ENCODE measurements around the gene DBR1.
A peak's percentile ranks its signal among the peaks of the same experiment; 100 is the strongest.

Gene DBR1, protein sequence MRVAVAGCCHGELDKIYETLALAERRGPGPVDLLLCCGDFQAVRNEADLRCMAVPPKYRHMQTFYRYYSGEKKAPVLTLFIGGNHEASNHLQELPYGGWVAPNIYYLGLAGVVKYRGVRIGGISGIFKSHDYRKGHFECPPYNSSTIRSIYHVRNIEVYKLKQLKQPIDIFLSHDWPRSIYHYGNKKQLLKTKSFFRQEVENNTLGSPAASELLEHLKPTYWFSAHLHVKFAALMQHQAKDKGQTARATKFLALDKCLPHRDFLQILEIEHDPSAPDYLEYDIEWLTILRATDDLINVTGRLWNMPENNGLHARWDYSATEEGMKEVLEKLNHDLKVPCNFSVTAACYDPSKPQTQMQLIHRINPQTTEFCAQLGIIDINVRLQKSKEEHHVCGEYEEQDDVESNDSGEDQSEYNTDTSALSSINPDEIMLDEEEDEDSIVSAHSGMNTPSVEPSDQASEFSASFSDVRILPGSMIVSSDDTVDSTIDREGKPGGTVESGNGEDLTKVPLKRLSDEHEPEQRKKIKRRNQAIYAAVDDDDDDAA

DNA sequence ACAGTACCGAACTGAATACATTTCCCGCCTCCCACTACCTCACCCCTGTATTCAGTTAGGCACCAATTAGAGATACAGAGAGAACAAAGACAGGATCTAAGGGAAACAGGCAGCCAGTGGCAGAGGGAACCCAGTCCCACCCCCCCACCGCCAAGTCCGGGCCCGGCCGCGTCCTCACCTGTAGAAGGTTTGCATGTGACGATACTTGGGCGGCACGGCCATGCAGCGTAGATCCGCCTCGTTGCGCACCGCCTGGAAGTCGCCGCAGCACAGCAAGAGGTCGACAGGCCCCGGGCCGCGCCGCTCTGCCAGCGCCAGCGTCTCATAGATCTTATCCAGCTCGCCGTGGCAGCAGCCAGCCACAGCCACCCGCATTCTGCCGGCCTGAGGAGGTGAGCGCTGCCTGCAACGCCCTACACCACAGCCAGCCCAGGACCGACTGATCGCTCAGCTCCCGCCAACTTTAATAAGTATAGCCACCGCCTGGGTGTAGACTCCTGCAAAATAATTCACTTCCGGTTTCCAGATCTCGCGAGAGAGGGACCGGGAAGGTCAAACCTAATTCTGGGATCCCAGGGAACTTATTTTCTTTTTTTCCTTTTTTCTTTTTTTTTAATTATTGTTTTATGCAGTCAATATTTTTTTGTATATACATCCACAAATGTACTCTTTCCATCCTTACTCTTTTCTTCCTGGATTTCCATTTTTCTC, at the start of gene DBR1:
DBR1 (minus strand) TSS at position 501 of the 711 bp plus-strand sequence; CDS start at position 375, 126 bp downstream.
- peak; percentile 78 for DNase-seq

DNA sequence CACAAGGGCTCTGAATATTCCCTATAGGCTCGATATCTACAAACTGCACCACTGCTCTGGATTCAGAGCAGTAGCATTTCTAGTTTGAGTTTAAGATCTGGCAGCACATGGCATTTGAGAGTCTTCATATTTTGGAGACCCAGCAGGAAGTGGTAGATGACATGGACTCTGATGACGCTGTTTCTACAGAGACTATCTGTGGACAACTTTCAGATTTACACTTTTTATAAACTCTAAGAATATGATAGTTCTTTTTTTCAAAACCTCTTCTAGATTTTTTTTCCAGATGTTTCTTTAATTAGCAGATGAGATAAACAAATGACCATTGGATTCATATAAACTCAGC, 48.2 kb upstream of the DBR1 start:
- no peak for DNase-seq

DNA sequence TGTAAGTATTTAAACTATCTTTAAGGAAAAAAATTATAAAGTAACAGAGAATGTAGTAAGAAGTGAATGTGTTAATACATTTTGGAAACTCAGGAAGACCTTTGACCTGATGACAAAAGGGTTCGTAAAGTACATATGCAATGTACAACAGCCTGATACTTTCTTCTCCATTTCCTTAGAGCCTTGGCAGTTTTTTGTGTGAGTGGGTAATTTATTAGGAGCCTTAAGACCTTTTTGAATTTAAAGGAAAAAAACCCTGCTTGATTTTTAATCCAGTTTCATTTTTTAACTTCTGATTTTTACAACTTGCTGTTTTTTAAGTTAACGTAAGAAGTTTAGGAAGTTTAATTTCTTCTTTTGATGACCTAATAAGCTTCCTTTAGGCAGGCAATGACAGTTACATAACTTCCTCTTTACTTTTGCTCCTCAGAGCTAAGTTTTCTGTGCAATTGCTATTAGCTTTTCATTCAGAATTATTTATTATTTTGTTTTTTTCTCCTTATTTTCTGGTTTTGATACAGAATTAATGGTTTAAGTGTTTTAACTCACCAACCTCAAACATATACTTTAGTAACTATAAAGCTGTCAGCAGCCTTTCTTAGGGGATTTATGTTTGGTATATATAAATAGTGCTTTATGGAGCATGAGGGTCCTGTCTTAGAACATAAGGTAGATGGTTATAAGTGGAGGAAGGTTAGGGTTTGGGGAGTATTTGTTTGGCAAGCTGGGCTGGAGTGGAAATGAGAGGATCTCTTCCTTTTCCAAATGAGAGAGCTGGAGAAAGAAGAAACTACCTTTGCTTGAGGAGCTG, 47.6 kb upstream of the DBR1 start:
- peak; percentile 24 for DNase-seq

DNA sequence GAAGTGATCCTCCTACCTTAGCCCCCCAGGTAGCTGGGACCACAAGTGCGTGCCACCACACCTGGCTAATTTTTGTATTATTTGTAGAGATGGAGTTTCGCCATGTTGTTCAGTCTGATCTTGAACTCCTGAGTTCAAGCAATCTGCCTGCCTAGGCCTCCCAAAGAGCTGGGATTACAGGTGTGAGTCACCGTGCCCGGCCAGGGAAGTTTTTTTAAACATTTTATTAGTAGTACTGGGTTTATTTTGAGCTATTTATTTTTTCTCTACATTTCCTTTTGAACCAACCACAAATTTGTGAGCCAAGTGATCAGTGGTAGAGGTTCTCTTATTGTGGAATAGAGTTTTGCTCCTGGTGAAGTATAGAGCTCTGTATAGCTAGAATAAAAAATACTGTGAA, 46.1 kb upstream of the DBR1 start:
- DNase-seq = peak; percentile 35

DNA sequence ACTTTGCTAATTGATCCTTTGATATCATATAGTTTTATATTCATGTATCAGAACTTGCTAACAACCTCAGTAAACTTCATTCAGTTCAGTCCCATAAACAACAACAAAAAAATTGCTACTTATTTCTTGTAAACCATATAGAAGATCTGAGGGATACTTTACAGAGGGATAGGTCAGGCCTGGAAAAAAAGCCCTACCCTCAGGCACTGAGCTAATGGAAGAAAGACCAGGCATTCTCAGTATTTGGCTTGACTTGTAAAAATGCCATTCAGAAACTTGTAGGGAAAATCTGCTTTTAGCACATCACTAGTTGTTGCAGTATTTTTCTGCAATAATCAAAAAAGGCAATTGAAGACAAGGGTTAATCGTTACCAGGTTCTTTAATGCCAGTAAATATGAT, 45.5 kb upstream of the DBR1 start:
- DNase-seq = no peak

DNA sequence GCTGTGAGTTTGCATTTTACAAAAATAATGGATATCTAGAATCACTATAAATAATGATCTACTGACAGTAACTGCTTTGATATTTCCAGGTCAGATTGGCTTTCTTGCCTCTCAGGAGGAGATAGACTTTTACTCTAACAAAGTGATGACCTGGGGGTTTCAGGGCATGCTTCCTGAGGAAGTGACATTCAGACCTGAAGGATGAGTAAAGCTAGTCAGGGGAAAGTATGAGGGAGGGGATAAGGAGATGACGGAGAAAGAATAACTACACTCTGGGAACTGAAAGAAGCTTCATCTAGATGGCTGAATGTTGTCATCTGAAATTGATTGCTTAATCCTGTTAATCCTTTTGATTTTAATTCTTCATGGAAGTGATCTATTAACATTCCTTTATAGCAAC, 44.5 kb upstream of the DBR1 start:
- no peak for DNase-seq

DNA sequence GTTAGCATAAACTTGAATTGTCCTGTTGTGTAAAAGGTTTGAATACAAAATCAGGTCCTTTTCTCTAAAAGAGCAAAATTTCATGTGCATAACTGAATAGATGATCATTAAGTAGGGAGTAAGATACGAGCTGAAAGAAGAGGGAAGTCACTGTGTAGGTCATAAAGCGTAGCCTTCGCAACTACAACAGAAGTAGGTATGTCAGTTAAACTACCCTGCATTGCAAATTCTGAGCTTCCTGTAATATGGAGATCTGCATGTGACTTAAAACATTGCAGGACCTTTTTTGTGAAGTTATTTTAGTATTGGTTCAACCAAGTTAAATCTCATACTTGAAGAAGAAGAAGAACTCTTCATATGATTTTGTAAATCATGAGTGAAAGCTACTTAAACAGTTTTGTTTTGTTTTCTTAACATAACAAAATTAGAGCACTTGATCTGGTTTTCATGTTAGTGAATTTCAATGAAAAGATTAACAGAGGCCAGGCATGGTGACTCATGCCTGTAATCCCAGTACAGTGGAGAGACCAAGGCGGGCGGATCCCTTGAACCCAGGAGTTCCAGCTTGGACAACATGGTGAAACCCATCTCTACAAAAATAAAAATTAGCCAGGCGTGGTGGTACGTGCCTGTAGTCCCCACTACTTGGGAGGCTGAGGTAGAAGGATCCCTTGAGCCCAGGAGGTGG, 38.8 kb upstream of the DBR1 start:
- peak; percentile 18 for DNase-seq

DNA sequence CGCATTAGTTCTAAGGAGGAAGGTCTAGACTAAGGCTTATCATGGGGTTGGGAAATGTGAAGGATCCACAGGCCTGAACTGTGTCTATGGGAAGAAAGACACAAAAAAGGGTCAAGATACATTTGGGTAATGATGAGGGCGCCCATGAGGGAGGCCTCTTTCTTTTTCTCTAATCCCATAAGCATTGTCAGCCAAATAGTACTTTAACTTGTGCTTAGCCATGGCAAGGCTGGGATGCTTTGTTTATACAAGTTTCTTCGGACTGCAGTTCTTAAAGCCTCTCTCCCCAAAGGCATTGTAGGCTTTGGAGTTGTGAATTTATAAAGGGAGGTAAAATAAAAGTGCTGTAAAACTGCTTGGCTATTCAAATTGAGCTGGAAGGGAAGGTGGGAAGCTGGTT, 35.8 kb upstream of the DBR1 start:
- DNase-seq = no peak

DNA sequence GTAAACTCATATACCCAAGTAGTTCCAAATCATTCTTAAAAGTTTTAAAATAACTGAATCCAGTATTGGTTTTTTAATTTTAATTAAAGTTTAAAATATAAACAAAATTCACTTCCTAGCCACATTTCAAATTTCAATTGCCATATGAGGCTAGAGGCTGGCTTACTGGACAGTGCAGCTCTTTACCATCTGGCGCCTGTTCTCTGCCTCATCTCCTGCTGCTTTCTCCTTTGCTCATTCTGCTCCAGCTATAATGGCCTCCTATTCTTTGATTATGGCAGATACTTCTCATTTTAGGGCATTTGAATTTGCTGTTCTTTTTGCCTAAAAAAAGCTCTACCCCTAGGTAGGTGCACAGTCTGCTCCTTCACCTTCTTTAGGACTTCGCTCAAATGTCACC, 31.5 kb upstream of the DBR1 start:
- DNase-seq = no peak

DNA sequence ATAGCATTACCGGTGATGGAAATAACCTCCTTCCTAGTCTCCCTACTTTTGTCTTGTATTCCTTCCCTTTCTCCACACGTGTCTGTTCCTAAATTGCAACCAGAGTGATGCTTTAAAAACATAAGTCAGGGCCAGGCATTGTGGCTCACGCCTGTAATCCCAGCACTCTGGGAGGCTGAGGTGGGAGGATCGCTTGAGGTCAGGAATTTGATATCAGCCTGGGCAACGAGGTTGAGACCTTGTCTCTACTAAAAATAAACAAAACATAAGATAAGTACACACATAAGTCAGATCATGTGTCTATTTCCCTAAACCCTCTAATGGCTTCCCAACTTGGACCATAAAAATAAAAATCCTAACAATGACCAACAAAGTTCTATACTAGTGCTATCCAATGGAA, 30.8 kb upstream of the DBR1 start:
- DNase-seq = no peak

DNA sequence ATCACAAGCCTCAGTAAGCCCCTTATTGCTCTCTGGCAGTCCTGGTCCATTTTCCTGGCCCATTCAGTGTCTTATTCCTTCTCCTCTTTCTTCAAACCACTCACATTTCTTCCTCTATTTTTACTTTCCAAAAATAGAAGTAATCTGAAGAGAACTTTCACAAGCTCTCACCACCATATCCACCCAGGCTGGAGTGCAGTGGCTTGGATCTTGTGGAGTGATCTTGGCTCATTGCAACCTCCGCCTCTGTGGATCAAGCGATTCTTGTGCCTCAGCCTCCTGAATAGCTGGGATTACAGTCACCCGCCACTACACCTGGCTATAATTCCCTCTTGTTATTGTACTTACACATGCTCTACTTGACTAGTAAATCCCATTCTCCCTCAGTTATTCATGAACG, 29.2 kb upstream of the DBR1 start:
- no peak for DNase-seq

DNA sequence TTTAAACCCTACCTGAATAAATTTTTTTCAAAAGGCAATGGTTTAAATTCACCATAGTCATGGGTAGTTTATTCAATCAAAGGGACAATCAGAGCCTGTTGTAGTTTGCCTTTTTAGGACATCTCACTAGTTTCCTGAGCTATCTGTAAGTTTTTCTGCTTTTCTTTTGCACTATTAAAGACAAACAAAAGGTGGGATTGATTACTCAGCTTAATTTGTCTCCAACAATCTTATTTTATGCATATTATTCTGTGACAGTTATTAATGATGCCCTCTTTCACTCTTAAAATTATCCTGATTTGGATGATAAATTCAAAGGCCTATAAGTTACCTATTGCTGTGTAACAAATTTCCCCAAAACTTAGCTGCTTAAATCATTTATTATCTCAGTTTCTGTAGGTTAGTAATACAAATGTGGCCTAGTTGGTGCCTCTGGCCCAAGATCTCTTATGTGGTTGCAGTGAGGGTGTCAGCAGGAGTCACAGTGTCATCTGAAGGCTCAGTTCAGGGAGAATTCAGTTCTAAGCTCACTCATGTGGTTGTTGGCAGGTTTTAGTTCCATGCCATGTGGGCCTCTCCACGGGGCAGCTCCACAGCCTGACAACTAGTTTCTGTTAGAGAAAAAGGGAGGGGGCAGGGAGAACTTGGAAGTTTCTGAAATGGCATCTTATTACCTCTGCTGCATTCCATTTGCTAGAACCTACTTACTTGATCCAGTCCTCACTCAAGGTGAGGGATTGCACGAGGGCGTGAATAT, 28.4 kb upstream of the DBR1 start:
- no peak for DNase-seq

DNA sequence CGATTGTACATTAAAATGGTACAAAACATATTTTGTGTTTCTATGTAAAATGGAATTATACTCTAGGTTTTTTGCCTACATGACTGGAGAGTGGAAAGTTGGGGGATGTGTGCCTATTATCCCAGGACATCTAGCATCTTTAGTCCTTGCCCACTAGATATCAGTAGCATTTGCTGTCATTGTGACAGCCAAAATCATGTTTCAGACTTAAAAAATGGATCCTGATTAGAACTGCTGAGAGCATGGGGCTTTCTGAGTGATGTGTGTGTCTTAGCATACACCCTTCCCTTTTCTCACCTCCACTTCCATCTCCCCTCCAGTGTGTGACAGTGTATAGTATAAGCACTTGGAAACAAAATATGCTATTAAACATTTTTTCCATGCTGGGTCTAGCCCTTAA, 25.7 kb upstream of the DBR1 start:
- DNase-seq = no peak

DNA sequence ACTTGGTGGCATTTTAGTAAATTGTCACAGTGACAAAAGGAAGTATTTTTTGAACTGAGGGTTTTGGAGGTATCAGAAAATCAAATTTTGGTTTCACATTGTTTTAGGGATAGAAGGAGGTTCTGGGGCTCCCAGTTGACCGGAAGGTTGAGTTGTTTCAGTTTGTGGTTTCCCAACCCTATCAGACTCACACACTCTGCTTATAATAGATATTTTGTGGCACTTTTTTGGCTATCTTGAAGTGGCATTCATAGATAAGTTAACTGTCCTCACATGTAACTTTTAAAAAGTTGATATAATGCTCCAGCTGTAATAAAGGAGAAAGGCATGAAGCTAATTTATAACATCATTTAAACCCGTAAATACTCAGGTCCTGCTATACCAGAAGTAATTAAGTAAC, 25.1 kb upstream of the DBR1 start:
- no peak for DNase-seq

DNA sequence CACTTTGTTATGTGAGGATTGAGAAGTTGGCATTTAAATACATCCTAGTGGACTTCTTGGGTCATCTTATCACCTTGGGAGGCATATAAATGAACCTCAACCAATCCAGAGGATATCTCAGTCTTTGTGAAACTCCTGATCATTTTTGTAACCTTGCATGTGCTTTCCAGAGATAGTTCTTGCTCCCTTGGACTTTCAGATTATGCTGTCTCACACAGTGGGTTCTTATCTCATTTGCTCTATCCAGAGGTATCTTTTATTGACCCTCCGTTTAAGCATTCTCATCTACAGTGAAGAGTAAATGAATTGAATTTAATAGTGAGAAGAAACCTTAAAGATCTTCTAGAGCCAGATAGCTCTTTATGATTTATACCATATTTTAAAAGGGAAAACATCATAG, 22.8 kb upstream of the DBR1 start:
- no peak for DNase-seq

DNA sequence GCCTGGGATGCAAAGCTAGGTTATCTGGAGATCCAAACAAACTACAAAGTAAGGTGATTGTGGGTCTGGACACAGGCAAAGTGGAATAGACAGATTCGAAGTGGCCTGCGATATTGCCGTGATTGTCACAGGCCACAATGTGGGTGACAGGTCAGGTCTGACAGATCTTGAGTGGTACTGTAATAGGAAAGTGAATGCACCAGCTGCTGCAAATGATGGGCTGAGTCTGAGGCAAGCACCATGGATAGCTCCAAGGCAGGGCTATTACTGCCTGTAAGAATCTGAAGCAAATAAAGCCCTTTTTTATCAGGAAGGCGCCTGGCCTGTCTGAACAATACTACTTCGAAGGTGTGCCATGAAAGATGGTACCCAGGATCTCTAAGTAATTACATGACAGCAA, 22.3 kb upstream of the DBR1 start:
- peak; percentile 27 for DNase-seq

DNA sequence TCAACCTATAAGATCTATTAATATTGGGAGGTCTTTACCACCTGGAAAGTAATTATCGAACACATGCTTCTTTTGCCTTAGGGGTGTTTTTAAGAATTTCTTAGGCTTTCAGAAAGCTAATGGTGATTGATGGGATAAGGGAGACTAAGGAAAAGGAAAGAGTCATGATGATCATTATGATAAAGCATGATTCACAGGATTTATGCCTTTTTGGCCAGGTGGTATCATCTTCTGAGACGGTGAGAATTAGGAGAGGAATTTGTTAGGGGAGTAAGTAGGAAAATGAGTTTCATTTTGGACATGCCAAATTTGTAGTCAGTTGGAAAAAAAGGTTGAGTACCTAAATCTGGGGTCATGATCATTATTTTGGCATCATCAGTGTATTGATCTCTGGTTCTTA, 21.3 kb upstream of the DBR1 start:
- DNase-seq = peak; percentile 27

DNA sequence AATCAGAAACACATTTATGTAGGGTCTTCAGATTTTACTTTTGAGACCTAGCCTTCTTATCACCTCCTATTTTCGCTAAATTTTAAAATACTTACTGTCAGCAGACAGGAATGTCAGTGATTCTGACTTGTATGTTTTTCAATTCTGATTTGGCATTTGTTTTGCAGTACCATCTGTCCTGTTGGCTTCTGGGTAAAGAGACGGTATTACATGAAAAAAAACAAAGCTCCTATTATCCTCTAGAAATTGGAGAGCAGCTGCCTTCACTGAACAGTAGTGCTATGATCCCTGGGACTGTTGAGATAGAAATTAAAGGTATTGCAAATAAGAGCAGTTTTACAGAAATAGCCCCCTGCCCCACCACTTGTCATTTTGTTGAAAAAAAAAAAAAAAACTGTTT, 20.8 kb upstream of the DBR1 start:
- DNase-seq = no peak

DNA sequence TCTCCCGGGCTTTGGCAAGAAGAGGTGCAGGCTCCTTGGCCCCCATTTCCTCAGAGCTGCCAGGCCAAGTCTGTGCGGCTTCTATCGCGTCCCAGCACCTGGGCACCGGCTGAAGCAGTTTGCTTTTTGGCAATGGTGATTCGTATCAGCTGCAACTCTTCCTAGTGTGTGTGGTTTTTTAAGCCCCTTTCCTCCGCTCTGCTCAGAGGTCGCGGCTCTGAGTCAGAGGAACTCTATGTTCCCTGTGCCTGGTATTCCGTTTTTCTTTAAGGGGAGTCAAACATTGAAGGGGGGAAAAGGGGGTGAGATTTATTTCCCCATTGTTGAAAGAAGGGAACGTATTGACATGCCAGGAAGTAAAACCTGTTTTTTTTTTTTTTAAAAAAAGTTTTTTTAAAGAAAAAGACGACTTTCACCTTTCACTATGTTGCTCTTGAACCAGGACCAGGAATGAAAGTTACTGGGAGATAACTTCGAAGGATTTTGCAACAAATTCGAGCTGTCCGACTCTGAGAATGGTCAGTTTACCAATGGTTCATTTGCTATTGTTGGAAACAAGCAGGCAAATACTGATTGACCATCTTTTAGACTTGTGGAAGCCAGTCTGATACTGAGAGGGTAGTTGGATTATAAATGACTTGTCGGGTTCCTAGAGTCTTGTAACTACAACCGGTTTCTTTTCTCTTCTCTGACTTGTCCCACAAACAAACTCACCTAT, 13.5 kb upstream of the DBR1 start:
- peak; percentile 79 for DNase-seq

DNA sequence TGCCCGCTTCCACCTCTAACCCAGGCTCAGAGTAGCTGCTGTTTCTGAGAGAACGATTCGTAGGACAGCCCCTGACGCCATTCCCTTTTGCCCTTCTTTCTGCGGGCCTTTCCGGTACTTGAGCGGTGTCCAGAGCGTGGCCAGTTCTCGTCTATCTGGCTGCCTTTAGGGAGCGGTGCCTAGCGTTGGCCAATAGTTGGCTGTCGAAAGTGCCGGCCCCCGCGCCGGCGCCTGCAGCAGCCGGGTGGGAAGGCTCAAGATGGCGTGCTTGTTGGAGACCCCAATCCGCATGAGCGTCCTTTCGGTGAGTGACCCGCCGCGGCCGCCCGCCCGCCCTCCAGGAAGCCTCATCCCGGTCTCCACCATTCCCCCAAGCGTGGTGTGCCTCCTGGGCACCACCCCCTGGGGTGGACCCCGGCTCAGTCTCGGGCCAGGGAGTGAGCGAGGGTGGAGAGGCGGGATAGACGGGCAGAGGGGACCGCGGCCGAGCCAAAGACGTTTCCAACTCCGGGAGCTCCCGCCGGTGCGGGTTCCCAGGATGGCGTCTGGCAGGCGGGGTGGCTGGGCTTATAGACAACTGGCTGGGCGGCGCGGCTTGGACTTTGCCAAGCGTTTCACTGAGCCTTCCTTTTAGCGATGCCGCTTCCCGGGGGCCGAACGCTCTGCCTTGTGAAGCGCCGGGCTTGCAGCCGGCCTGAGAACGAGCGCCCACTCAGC, 12.7 kb upstream of the DBR1 start, which contains the start of gene ARMC8:
ARMC8 (plus strand) TSS at position 6 of the 717 bp plus-strand sequence; CDS start at position 260, 254 bp downstream.
- DNase-seq = no peak
